Endodermal cell (in vitro differentiated cells): ENCODE results near the gene TMTC2. TPM values are rescaled to one million over a fixed set of nuclear protein-coding genes. Genes with fewer than 3 reads are reported as not detected.

Source experiments
- DNase-seq: peaks from one replicate; pipeline ENCODE4 v3.0.0-alpha.2; 2017
- H3K27ac ChIP-seq: 2 replicates; pipeline ENCODE4 v1.5.1; 2013; ENCODE audit warnings: mild to moderate bottlenecking, low read depth, low read length, moderate library complexity
- H3K27me3 ChIP-seq: 2 replicates; pipeline ENCODE4 v1.6.1; 2013; ENCODE audit warnings: mild to moderate bottlenecking, low read length, moderate library complexity; ENCODE audit not compliant: insufficient read depth, control insufficient read depth, poor library complexity, severe bottlenecking
- H3K36me3 ChIP-seq: 2 replicates; pipeline ENCODE4 v1.7.0; 2013; ENCODE audit warnings: mild to moderate bottlenecking, low read length, moderate library complexity; ENCODE audit not compliant: control insufficient read depth, insufficient read depth
- H3K4me1 ChIP-seq: one replicate; pipeline ENCODE4 v1.7.0; 2013; ENCODE audit warnings: low read length; ENCODE audit not compliant: control insufficient read depth, insufficient read depth
- H3K4me3 ChIP-seq: 2 replicates; pipeline ENCODE4 v1.5.1; 2013; ENCODE audit warnings: mild to moderate bottlenecking, low read length, moderate library complexity
- H3K9ac ChIP-seq: 2 replicates; pipeline ENCODE4 v1.6.1; 2013; ENCODE audit warnings: mild to moderate bottlenecking, low read length, moderate library complexity; ENCODE audit not compliant: poor library complexity, severe bottlenecking; ENCODE audit errors: extremely low read depth
- H3K9me3 ChIP-seq: 2 replicates; pipeline ENCODE4 v1.6.1; 2013; ENCODE audit warnings: mild to moderate bottlenecking, low read length, moderate library complexity; ENCODE audit not compliant: control insufficient read depth
- H3K27ac Mint-ChIP-seq: 2 replicates; pipeline ENCODE4 v1.8.0; 2020; ENCODE audit warnings: mixed read lengths
- H3K27me3 Mint-ChIP-seq: 2 replicates; pipeline ENCODE4 v1.8.0; 2021; ENCODE audit warnings: mild to moderate bottlenecking, mixed read lengths; ENCODE audit not compliant: insufficient read depth
- H3K36me3 Mint-ChIP-seq: 2 replicates; pipeline ENCODE4 v1.8.0; 2020; ENCODE audit warnings: low read depth, mixed read lengths
- H3K4me1 Mint-ChIP-seq: 2 replicates; pipeline ENCODE4 v1.8.0; 2020; ENCODE audit warnings: mixed read lengths
- H3K4me3 Mint-ChIP-seq: 2 replicates; pipeline ENCODE4 v1.8.0; 2020; ENCODE audit warnings: mild to moderate bottlenecking, moderate library complexity, mixed read lengths
- H3K9me3 Mint-ChIP-seq: 2 replicates; pipeline ENCODE4 v1.8.0; 2020; ENCODE audit warnings: mild to moderate bottlenecking, mixed read lengths
- WGBS, 2 experiments: methylation state at CpG; one replicate each; pipeline versions ENCODE4 v1.1.5 to v1.1.7; 2013; ENCODE audit warnings: missing lambda C conversion rate in 2 of 2, mixed read lengths in 1 of 2; ENCODE audit not compliant: insufficient coverage in 1 of 2, insufficient read length in 1 of 2; 5-methylcytosine and 5-hydroxymethylcytosine counted together
- total RNA-seq, 2 donors: library from RNA; stranded (reverse); fragmentation: NEBNext Ultra II Directional in 1 of 2; extraction: Animal tissue kit (Norgen Biotek cat#: 25700) in 1 of 2; gene quantifications; 2 replicates in 1 of 2; 3 replicates in 1 of 2; pipeline ENCODE4 v1.2.1, GENCODE V29; 2021
- TF ChIP-seq, protein P1 (sequence below): fragments of 200-600 bp; sonication (generic); conservative IDR thresholded peaks from 2 replicates; pipeline ENCODE4 v1.5.0; 2021; ENCODE audit warnings: antibody characterized with exemption, mild to moderate bottlenecking

The TMTC2 gene
- total RNA-seq, 2 donors from 2014 or later = 7.2 to 10.8 TPM

DNA sequence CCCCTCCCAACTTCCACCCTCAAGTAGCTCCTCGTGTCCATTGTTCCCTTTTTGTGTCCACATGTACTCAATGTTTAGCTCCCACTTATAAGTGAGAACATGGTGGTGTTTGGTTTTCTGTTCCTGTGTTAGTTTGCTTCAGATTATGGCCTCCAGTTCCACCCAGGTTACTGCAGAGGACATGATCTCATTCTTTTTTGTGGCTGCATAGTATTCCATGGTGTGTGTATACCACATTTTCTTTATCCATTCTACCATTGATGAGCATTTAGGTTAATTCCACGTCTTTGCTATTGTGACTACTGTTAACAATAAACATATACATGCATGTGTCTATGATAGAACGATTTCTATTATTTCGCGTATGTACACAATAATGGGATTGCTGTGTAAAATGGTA is 362.6 kb downstream of the TMTC2 start:
- H3K27ac ChIP-seq = no peak overlapping the region
- H3K9me3 ChIP-seq = peaks cover 4% of the 10 kb centered on the region
- no peaks in the 10 kb centered on the region for H3K27me3 ChIP-seq
- DNase-seq = no peak
- H3K9ac ChIP-seq = no peak overlapping the region
- no peaks in the 10 kb centered on the region for H3K36me3 ChIP-seq
- H3K4me3 Mint-ChIP-seq = no peak overlapping the region
- H3K27me3 Mint-ChIP-seq = no peaks in the 10 kb centered on the region
- H3K36me3 Mint-ChIP-seq = no peaks in the 10 kb centered on the region
- no peak overlapping the region for H3K4me3 ChIP-seq
- peaks cover 2% of the 10 kb centered on the region for H3K9me3 Mint-ChIP-seq
- no peak overlapping the region for H3K27ac Mint-ChIP-seq
- WGBS, 2 experiments = 89 to 97% methylated on average over 3 to 5 of the region's 5 CpGs
- H3K4me1 Mint-ChIP-seq = peaks cover 14% of the 10 kb centered on the region
- TF ChIP-seq, protein P1, sequence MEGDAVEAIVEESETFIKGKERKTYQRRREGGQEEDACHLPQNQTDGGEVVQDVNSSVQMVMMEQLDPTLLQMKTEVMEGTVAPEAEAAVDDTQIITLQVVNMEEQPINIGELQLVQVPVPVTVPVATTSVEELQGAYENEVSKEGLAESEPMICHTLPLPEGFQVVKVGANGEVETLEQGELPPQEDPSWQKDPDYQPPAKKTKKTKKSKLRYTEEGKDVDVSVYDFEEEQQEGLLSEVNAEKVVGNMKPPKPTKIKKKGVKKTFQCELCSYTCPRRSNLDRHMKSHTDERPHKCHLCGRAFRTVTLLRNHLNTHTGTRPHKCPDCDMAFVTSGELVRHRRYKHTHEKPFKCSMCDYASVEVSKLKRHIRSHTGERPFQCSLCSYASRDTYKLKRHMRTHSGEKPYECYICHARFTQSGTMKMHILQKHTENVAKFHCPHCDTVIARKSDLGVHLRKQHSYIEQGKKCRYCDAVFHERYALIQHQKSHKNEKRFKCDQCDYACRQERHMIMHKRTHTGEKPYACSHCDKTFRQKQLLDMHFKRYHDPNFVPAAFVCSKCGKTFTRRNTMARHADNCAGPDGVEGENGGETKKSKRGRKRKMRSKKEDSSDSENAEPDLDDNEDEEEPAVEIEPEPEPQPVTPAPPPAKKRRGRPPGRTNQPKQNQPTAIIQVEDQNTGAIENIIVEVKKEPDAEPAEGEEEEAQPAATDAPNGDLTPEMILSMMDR = no peak
- peaks cover 3% of the 10 kb centered on the region for H3K4me1 ChIP-seq

DNA sequence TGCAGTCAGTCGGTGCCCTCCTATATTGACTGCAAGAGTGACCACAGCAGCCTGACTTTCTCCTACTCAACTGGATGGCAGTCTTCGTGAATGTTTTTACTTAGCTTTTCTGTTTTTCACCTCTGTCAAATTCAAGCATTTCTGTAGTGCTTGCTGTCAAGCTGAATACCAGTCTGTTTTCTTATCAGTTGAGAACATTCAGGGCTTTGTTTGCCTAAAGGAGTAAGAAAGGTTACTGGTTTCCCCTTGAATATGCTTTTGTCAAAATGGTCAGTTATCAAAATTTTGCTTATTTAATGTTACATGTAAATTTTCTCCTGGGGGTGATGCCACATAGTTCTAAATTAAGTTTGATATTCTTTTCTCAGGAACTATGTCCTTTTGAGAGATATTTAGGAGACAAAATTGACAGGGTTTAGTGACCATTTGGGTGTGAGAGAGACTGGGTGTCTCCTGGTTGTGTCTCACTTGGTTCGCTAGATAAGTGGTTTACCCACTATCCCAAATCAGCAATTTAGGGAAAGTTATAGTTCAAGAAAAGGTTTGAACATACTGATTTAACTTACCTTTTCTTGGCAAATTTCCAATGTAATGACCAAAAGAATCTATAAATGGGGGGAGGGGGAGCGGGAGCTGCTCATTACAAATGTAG is 366.3 kb downstream of the TMTC2 start:
- H3K27ac Mint-ChIP-seq = no peak overlapping the region
- TF ChIP-seq, protein P1 = no peak
- Histone ChIP-seq H3K9me3 (peaks cover 4% of the 10 kb centered on the region), H3K4me1 (peaks cover 3% of the 10 kb centered on the region), H3K27ac (no peak overlapping the region), H3K9ac (no peak overlapping the region), H3K27me3 (no peaks in the 10 kb centered on the region), H3K36me3 (no peaks in the 10 kb centered on the region), H3K4me3 (no peak overlapping the region)
- no peaks in the 10 kb centered on the region for H3K36me3 Mint-ChIP-seq
- no peak for DNase-seq
- no peaks in the 10 kb centered on the region for H3K27me3 Mint-ChIP-seq
- peaks cover 2% of the 10 kb centered on the region for H3K9me3 Mint-ChIP-seq
- peaks cover 14% of the 10 kb centered on the region for H3K4me1 Mint-ChIP-seq
- 67 to 89% methylated on average over 2 to 4 of the region's 4 CpGs for WGBS, 2 experiments
- no peak overlapping the region for H3K4me3 Mint-ChIP-seq

DNA sequence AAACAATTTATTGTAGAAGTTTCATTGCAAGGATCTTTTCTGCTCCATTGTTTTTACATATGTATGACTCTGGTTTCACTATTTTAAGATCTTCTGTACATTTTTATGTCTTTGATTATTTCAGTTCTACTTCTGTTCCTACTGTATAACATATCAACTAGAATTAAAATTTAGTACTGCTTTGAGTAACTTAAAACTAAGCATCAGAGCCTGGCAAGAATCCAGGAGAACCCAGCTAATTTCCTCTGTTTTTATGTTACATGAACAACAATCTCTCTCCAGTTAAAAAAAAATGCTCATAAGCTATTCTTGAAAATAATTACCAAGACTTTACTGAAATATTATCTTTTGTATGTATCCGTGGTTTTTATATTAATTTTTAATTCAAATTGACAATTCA is 370.7 kb downstream of the TMTC2 start:
- no peaks in the 10 kb centered on the region for H3K36me3 Mint-ChIP-seq
- TF ChIP-seq, protein P1 = no peak
- H3K9me3 Mint-ChIP-seq = no peaks in the 10 kb centered on the region
- Histone ChIP-seq H3K27ac (no peak overlapping the region), H3K27me3 (no peaks in the 10 kb centered on the region), H3K36me3 (no peaks in the 10 kb centered on the region), H3K9me3 (no peaks in the 10 kb centered on the region), H3K4me3 (no peak overlapping the region), H3K9ac (no peak overlapping the region), H3K4me1 (peaks cover 4% of the 10 kb centered on the region)
- WGBS, 2 experiments = no CpG with 5 or more reads among the region's 1 CpG
- H3K27ac Mint-ChIP-seq = no peak overlapping the region
- DNase-seq = no peak
- H3K27me3 Mint-ChIP-seq = no peaks in the 10 kb centered on the region
- no peak overlapping the region for H3K4me3 Mint-ChIP-seq
- peaks cover 13% of the 10 kb centered on the region for H3K4me1 Mint-ChIP-seq
